Choroid plexus epithelial cell (primary cell): ENCODE results near the gene EFCAB9.

Experiments
- DNase-seq: peaks from one replicate; pipeline ENCODE4 v3.0.0-alpha.2; 2010; ENCODE audit warnings: low read depth
- H3K4me3 ChIP-seq: 2 replicates; pipeline ENCODE4 v1.5.1; 2011; ENCODE audit warnings: low read depth, mild to moderate bottlenecking, control low read depth, low read length, moderate library complexity
- TF ChIP-seq, protein P1 (sequence below): conservative IDR thresholded peaks from 2 replicates; pipeline ENCODE4 v1.5.1; 2011; ENCODE audit warnings: low read depth, mild to moderate bottlenecking, control low read depth, inconsistent platforms, low read length, moderate library complexity

The EFCAB9 gene

DNA sequence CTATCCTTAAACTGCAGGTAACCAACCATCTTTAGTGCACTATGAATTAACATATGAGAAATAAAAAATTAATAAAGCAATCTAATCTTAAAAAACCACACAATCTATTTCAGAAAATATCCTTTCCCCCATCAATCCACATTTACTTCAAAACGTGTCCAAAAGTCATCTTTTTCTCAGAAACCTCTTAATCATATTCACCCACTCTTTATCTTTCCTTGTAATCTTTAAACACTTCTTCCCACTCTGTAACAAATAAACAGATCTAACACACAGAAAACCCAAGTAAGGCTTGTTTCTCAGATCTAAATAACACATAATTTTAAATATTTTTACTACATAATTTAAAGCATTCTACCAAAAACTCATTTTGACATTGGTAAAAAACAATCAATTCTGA lies 44.4 kb downstream of the EFCAB9 start:
- H3K4me3 ChIP-seq: no peak overlapping the region
- no peak for DNase-seq
- TF ChIP-seq, protein P1, sequence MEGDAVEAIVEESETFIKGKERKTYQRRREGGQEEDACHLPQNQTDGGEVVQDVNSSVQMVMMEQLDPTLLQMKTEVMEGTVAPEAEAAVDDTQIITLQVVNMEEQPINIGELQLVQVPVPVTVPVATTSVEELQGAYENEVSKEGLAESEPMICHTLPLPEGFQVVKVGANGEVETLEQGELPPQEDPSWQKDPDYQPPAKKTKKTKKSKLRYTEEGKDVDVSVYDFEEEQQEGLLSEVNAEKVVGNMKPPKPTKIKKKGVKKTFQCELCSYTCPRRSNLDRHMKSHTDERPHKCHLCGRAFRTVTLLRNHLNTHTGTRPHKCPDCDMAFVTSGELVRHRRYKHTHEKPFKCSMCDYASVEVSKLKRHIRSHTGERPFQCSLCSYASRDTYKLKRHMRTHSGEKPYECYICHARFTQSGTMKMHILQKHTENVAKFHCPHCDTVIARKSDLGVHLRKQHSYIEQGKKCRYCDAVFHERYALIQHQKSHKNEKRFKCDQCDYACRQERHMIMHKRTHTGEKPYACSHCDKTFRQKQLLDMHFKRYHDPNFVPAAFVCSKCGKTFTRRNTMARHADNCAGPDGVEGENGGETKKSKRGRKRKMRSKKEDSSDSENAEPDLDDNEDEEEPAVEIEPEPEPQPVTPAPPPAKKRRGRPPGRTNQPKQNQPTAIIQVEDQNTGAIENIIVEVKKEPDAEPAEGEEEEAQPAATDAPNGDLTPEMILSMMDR: no peak

DNA sequence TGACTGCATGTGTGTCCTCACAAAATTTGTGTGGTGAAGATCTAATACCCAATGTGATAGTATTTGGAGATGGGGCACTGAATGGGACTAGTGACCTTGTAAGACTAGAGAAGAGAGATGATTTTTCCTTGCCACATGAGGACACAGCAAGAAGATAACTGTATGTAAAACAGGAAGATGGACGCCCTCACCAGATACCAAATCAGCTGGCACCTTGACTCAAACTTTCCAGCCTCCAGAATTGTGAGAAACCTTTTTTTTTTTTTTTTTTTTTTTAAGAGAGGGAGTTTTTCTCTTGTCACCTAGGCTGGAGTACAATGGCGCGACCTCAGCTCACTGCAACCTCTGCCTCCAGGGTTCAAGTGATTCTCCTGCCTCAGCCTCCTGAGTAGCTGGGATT lies 49.3 kb downstream of the EFCAB9 start:
- TF ChIP-seq, protein P1: no peak
- no peak for DNase-seq
- H3K4me3 ChIP-seq: no peak overlapping the region

DNA sequence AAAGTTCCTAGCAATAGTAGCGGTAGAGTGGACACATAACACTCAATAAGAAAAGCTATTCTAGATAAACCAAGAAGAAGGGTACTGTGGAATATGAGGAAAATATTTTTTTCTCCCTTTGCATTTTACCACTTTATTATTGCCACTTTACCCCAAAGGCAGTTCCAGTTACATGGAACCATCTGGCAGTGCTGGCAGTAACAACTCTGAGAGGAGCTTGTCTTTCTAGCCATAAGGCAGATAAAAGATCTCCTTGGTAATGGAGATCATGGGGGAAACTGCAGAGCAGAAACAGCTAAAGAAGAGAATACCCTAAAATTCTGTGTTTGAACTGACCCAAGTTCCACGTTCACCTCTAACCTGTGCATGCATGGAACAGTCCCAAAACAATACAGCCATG lies 51.1 kb downstream of the EFCAB9 start:
- no peak overlapping the region for H3K4me3 ChIP-seq
- DNase-seq: no peak
- TF ChIP-seq, protein P1: no peak

DNA sequence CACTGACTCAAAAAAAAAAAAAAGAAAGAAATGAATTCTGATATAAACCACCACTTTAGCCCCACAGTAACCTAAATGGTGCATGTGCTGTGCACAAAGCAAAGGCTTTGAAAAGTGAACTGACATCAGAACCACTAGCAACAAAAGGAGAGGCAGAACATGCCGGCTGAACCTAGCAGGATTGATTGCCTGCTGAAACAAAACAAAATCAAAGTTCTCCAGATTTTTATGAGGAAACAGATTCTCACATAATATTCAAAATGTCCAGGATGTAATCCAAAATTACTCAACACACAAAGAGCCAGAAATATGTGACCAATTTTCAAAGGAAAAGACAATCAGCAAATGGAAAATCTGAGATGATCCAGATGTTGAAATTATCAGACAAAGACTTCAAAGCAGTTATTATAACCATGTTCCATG lies 51.7 kb downstream of the EFCAB9 start:
- peak; percentile 4 for DNase-seq
- TF ChIP-seq, protein P1: no peak
- no peak overlapping the region for H3K4me3 ChIP-seq

DNA sequence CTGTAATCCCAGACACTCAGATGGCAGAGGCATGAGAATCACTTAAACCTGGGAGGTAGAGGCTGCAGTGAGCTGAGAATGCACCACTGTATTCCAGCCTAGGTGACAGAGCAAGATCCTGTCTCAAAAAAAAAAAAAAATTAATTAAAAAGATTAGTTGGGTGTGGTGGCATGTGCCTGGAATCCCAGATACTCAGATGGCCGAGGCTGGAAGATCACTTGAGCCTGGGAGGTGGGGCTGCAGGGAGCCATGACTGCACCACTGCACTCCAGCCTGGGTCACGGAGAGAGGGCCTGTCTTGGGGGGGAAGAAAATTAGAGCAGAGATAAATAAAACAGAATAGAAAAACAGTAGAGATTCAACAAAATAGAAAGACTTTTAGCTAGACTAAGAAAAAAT lies 54.7 kb downstream of the EFCAB9 start:
- TF ChIP-seq, protein P1: no peak
- no peak overlapping the region for H3K4me3 ChIP-seq
- peak; percentile 11 for DNase-seq

DNA sequence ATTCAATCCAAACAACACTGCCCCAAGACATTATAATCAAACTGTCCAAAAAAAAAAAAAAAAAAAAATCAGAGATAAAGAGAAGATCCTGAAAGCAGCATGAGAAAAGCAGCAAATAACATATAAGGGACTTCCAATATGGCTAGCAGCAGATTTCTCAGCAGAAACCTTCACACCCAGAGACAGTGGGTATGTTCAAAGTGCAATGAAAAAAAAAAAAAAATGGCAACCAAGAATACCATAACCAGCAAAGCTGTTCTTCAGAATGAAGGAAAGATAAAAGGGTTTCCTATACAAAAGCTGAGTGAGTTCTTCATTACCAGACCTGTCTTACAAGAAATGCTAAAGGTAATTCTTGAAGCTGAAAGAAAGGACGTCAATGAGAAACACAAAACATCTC lies 57.4 kb downstream of the EFCAB9 start:
- TF ChIP-seq, protein P1: no peak

DNA sequence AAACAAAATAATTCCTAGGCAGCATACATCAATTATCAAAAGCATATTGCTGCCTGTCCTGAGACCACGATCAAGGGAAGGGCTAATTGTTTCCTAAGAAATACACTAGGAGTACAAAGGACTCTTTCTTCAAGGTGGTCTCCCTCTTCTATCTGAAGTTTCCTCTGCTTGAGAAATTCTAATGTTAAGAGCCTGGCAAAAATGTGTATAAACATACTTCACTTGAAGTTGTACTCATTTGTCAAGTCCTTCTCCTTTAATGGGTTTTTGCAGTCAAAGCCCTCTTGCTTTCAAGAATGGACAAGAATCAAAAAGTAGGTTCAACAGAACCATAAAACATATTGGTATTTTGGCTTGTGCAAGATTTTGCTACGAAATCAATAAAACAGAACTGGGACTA lies 58.5 kb downstream of the EFCAB9 start:
- H3K4me3 ChIP-seq: no peak overlapping the region
- DNase-seq: no peak
- TF ChIP-seq, protein P1: no peak

More for the DNA sequence above, 57.4 kb downstream of the EFCAB9 start:
- H3K4me3 ChIP-seq: no peak overlapping the region
- no peak for DNase-seq
